HG03354 (cell line): ENCODE results near the gene CCDC6.
A peak's percentile ranks its signal among the peaks of the same experiment; 100 is the strongest.
"Not testable (repeated sequence)": the region's sequence is repeated elsewhere in the genome, so short reads cannot be mapped to it uniquely, and the experiment has no call there.

Source experiments
- ATAC-seq: cut with Tn5 transposase; IDR thresholded peaks from one replicate; pipeline ENCODE4 v1.9.1; 2021; ENCODE audit warnings: mild to moderate bottlenecking; ENCODE audit not compliant: unreplicated experiment, poor library complexity, severe bottlenecking

The CCDC6 gene

GRCh38 chr10:59825932-59826331 lies 80.4 kb downstream of the CCDC6 start:
- no peak for ATAC-seq

- ATAC-seq: no peak
Measured at GRCh38 chr10:59823751-59824150, 82.6 kb downstream of the CCDC6 start.

- ATAC-seq: no peak
Measured at GRCh38 chr10:59823111-59823510, 83.2 kb downstream of the CCDC6 start.

DNA sequence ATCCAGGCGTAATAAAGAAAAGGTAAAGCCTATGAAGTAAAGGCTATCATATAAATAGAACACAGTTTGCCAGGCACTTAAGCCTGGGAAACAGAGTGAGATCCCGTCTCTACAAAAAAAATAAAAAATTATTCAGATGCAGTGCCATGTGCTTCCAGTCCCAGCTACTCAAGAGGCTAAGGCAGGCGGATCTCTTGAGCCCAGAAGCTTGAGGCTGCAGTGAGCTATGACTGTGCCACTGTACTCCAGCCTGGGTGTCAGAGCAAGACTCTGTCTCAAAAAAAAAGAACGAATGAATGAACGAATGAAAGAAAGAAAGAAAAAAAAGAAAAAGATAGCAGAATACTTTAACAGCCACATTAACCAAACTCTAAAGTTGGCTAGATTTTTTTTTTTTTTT lies 85.9 kb downstream of the CCDC6 start:
- ATAC-seq: no peak

- ATAC-seq: no peak
Measured at GRCh38 chr10:59819683-59820082, 86.7 kb downstream of the CCDC6 start.

DNA sequence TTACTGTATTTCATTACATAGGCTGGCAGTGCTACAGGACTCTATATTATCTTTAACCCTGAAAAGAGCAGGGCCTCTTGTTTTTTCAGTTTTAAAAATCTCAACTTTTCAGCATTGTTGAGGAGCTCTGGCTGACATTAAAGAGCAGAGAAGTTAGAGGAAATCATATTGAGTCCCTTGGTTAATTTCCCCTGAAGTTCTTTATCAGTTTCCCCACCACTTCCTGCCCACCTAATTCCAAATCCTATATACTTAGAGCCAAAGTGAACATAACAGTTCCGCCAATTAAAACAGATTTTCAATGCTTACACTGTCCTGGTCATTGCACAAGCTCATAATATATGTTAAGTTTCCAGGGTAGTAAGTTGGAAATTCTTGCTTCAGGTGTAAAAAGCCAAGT lies 87.1 kb downstream of the CCDC6 start:
- ATAC-seq: no peak

- no peak for ATAC-seq
Measured at GRCh38 chr10:59817773-59818172, 88.6 kb downstream of the CCDC6 start.

GRCh38 chr10:59814878-59815277 lies 91.5 kb downstream of the CCDC6 start:
- peak; percentile 49 for ATAC-seq

DNA sequence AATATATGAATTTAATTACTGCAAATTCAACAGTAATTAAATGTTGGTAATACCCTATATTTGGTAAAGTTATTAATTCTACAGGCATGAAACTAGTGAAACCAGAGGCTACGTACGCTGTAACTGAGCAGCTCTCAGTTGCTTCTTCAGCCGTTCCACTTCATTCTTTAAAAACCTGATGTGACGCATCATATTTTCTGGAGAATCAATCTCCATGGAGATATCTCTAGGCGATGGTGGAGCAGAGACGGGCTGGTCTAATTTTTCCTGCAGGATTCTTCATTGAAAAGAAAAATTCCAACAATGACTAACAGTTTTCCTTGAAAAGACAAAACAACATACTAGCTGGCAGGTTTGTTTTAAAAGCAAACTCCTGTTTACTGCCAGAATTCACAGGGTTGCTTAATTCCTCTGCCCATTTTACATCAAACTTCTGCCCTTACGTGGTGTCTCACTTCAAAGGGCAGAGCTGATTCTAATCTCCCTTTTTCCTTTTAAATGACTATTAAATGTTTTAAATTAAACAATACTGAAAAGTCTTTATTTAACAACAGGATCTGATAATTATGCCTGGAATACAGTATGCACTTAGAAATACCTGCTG lies 93.7 kb downstream of the CCDC6 start:
- no peak for ATAC-seq

DNA sequence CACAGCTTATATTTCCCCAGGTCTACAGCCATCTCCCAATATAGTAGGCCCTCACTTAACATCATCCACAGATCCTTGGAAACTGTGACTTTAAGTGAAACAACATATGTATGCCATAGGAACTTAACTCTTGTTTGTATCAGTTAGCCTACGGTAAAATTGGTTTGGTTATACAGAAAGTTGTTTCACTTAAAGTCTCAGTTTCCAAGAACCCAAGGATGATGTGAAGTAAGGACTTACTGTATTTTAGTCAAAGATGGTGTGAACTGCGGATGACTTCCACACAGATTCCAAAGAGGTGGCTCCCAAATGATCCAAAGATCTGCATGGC lies 96.7 kb downstream of the CCDC6 start:
- ATAC-seq: no peak

GRCh38 chr10:59808896-59809643 lies 97.3 kb downstream of the CCDC6 start:
- peak; percentile 98 for ATAC-seq

DNA sequence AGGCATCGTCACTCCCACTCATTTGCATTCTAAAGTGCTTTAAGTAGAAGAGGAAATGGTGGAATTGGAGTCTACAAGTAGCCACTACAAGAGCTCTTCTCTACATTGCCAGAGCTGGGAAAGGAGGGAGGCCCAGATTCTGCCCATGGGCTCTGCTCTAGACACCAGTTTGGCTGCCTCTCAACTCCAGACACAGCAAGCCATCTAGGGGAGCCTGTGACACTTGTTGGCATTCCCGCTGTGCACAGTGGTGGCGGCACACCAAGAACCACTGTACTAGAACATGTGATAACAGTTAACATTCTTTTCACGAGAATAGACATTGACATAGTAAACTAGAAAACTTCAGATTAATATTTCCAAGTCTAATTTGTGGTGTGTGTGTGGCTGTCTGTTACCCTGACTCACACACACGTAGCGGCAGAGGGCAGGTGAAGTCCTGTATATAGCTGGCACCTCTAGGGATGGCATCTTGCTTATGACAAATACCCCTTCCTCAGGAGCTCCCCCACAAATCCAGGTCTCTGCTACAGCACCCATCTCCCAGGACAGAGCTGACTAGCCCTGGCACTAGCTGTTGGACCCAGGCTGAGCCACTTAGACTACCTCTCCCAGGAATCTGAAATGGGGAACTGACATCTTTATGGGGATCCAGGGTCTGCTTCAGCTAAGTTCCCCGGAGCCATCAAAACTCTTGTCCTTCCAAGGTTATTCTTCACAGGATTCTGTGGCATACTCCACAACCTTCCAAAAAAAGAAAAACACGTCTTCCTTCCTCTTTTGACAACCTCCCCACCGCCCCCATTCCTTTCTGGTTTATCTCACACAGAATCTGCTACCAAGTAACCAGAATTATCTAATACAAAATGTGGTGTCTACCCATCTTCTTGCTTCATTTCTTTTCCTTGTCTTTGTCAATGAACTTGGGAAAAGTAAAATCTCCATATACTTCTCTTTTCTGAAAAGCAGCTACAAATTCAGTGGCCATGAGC lies 98.4 kb downstream of the CCDC6 start:
- ATAC-seq: no peak

- ATAC-seq: peak; percentile 50
Measured at GRCh38 chr10:59805014-59805413, 101.3 kb downstream of the CCDC6 start.

GRCh38 chr10:59804220-59804619 lies 102.1 kb downstream of the CCDC6 start:
- no peak for ATAC-seq

GRCh38 chr10:59803714-59804113 lies 102.6 kb downstream of the CCDC6 start:
- ATAC-seq: no peak

GRCh38 chr10:59801171-59801570 lies 105.2 kb downstream of the CCDC6 start:
- no peak for ATAC-seq

GRCh38 chr10:59799421-59799820 lies 106.9 kb downstream of the CCDC6 start:
- no peak for ATAC-seq

DNA sequence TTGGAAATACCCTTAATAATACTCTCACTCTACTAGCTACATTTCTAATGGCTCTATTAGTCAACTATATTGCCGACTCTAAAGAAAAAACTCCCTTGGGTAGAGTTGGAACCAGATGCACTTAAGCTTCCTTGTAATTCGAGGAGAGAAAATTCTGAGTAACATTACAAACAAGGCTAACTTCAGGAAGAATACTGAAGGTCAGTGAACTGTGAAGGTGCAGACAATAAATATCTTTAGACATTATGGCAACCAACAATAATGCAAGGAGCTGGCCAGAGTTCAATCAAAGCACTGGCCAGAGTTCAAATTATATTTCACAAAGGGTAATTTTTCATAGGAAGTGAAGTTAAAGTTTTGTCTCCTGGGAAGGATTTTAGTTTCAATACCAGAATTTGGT lies 112.4 kb downstream of the CCDC6 start:
- ATAC-seq: no peak

- ATAC-seq: no peak
Measured at GRCh38 chr10:59792812-59793211, 113.5 kb downstream of the CCDC6 start.

- no peak for ATAC-seq
Measured at GRCh38 chr10:59791601-59792000, 114.8 kb downstream of the CCDC6 start.

DNA sequence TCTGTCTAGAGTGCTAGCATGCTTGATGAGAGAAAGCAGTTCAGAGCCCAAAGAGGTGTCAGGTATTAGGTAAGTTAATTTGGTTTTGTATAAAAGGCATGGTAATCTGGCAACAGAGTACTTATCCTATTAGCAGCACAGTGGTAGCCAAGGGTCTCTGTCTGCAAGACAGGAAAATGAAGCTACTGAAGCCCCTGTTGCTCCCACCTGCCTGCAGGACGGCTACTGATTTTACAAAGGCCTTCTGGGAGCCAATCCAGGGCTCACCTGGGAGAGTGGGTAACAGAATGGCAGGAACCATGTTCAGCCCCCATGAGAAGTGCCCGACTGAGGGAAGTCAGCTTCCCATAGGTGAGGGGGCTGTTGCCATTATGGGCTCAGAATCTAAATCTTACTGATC lies 116.3 kb downstream of the CCDC6 start:
- ATAC-seq: not testable (repeated sequence)
